B cell (primary cell): ENCODE results near the gene CD300LD.

ENCODE experiments used
- EZH2 ChIP-seq: IDR thresholded peaks from 2 replicates; pipeline ENCODE4 v1.6.1; 2012; ENCODE audit warnings: borderline replicate concordance, low read depth, mild to moderate bottlenecking, moderate library complexity, low read length; ENCODE audit not compliant: insufficient read depth, poor library complexity, severe bottlenecking
- TF ChIP-seq, protein P1 (sequence below): fragments of 200-600 bp; IDR thresholded peaks from one replicate; pipeline ENCODE4 v1.8.0; 2022; ENCODE audit warnings: antibody characterized with exemption, mild to moderate bottlenecking

- TF ChIP-seq, protein P1, sequence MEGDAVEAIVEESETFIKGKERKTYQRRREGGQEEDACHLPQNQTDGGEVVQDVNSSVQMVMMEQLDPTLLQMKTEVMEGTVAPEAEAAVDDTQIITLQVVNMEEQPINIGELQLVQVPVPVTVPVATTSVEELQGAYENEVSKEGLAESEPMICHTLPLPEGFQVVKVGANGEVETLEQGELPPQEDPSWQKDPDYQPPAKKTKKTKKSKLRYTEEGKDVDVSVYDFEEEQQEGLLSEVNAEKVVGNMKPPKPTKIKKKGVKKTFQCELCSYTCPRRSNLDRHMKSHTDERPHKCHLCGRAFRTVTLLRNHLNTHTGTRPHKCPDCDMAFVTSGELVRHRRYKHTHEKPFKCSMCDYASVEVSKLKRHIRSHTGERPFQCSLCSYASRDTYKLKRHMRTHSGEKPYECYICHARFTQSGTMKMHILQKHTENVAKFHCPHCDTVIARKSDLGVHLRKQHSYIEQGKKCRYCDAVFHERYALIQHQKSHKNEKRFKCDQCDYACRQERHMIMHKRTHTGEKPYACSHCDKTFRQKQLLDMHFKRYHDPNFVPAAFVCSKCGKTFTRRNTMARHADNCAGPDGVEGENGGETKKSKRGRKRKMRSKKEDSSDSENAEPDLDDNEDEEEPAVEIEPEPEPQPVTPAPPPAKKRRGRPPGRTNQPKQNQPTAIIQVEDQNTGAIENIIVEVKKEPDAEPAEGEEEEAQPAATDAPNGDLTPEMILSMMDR = no peak
- no peak for TF ChIP-seq EZH2
These were observed 33.6 kb upstream of the CD300LD start for GRCh38 chr17:74625661-74626060.
